HG03064 (cell line): ENCODE results near the gene COL18A1.

Source experiments
- ATAC-seq: cut with Tn5 transposase; IDR thresholded peaks from one replicate; pipeline ENCODE4 v1.9.1; 2021; ENCODE audit warnings: low read depth; ENCODE audit not compliant: unreplicated experiment

COL18A1 gene

DNA sequence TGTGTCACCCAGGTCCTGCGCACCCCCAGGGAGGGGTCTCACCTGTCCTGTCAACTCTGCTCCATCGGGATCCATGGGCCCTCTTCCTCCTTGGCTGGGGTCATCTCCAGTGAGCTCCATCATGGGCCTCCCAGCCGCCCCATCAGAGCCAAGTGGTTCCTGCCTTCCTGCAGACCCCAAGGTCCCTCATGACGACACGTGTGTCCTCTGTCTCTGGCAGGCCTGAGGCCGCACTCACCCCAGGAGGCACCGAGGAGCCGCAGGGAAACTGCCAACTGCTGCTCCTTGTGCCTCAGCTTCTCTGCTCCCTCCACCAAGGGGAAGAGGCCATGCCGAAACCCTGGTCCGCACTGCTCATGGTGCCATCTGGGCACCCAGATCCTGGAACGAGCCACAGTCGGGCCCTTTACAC lies 46.8 kb downstream of the COL18A1 start:
- no peak for ATAC-seq

DNA sequence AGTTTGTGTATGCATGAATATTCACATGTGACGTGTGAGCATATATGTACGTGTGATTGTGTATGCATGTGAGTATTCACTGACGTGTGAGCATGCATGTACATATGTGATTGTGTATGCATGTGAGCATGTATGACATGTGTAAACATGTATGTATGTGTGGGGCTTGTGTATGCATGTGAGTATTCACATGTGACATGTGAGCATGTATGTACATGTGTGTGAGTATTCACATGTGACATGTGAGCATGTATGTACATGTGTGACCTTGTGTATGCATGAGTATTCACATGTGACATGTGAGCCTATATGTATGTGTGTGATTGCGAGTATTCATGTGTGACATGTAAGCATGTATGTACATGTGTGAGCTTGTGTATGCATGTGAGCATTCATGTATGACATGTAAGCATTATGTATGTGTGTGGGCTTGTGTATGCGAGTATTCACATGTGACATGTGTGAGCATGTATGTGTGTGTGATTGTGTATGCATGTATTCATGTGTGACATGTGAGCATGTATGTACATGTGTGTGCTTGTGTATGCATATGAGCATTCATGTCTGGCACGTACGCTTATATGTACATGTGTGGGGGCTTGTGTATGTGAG lies 47.8 kb downstream of the COL18A1 start:
- no peak for ATAC-seq

DNA sequence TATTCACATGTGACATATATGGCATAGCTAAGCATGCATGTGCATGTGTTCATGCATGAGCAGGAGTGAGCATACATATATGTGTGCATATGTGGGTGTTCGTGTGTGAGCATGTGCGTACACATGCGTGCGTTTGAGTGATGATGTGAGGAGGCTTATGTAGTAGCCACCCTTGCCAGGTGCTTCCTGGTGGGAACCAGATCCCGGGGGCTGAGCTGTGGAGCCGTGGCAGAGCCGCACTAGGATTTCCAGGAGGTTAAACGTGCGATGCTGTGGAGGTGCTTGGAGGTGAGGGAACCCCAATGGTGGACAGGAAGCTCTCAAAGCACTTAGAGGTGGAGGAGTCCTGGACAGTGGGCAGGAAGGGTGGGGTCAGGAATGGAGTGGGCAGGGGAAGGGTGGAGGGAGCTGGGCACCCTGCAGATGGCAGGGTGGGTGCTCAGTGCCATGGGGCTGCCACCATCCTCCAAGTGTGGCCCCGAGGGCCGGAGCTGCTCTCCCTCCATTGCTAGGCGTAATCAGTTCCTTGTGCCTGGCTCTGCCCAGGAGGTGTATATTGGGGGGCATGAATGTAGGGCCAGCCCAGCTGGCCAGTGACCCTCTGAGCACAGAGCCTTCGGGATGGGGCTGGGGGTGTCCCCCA lies 48.5 kb downstream of the COL18A1 start:
- no peak for ATAC-seq

DNA sequence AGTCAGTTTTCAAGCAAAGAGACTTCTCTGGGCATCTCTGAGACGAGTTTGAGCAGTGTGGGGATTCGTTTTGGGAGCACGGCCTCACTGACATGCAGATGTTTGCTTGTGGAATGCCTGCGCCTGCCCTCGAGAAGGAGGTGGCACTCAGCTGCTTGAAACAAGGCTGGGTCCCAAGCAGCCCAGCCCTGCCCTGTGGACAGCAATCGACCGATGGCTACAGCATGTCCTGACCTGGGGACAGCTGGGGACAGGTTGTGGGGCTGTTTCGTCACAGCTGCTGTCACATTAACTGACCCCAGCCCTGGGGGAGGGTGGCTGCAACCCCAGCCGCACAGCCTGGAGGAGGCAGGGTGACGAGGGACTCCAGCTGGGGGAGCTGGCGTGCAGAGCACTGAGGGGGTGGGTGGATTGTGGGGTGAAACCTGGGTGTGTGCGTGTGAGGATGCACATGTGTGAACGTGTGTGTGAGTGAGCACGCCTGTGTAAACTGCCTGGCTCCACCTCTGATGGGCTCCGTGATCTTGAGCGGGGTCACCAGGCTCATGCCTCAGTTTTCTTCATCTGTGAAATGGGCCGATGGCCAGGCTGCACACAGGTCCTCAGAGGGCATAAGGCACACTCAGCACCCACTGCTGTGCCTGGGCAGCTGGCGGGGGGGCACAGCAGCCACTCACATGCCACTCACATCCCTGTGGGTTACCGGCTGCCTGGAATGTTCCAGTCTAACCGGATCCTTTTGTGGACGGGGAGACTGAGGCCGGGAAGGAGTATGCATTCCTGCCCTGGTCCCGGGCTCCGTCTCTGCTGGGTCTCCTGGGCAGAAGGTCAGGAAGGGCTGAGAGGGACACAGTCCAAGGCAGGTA lies 49.3 kb downstream of the COL18A1 start:
- no peak for ATAC-seq

DNA sequence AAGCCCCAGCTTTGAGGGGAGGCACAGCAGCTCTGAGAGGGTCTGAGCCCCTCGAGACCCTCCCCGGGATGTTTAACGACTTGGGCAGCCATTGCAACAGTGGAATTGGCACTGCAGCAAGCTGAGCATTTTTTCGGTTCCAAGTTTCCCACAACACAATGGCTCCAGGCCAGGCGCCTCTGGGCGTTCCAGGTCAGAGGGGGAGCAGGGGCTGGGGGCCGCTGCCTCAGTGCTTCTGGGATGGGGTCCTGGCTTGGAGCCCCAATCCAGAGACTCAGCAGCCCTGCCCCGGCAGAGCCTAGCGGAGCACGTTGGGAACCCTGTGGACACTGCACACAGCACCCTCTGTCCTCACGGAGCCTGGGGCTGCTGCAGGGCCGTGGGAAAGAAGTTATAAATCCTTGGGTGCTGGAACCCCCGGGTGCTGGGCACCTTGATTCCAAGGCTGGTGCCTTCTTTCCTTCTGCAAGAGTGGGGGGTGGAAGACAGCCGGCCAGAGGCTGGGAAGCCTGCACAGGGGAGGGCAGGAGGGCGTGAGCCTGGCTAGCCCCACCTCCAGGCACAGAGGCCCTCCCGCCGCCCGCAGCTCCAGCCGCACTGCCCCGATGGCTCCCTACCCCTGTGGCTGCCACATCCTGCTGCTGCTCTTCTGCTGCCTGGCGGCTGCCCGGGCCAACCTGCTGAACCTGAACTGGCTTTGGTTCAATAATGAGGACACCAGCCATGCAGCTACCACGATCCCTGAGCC lies 50.1 kb downstream of the COL18A1 start:
- ATAC-seq: no peak

DNA sequence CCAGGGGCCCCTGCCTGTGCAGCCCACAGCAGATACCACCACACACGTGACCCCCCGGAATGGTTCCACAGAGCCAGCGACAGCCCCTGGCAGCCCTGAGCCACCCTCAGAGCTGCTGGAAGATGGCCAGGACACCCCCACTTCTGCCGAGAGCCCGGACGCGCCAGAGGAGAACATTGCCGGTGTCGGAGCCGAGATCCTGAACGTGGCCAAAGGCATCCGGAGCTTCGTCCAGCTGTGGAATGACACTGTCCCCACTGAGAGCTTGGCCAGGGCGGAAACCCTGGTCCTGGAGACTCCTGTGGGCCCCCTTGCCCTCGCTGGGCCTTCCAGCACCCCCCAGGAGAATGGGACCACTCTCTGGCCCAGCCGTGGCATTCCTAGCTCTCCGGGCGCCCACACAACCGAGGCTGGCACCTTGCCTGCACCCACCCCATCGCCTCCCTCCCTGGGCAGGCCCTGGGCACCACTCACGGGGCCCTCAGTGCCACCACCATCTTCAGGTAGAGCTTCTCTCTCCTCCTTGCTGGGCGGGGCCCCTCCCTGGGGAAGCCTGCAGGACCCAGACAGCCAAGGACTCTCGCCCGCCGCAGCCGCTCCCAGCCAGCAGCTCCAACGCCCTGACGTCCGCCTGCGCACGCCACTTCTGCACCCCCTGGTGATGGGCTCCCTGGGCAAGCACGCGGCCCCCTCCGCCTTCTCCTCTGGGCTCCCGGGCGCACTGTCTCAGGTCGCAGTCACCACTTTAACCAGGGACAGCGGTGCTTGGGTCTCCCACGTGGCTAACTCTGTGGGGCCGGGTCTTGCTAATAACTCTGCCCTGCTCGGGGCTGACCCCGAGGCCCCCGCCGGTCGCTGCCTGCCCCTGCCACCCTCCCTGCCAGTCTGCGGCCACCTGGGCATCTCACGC lies 51.0 kb downstream of the COL18A1 start:
- no peak for ATAC-seq

DNA sequence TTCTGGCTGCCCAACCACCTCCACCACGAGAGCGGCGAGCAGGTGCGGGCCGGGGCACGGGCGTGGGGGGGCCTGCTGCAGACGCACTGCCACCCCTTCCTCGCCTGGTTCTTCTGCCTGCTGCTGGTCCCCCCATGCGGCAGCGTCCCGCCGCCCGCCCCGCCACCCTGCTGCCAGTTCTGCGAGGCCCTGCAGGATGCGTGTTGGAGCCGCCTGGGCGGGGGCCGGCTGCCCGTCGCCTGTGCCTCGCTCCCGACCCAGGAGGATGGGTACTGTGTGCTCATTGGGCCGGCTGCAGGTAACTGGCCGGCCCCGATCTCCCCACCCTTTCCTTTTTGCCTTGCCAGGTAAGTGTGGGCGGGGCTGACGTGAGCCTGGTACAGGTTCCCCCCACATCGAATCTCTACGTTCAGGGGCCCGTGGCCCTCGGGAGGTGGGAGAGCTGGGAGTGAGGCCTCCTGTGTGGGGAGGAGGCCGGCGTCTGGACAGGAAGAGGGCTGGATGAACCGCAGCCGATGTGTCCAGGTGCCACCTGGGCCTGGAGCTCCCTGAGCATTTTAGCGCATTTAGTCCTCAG lies 51.7 kb downstream of the COL18A1 start:
- ATAC-seq: no peak

DNA sequence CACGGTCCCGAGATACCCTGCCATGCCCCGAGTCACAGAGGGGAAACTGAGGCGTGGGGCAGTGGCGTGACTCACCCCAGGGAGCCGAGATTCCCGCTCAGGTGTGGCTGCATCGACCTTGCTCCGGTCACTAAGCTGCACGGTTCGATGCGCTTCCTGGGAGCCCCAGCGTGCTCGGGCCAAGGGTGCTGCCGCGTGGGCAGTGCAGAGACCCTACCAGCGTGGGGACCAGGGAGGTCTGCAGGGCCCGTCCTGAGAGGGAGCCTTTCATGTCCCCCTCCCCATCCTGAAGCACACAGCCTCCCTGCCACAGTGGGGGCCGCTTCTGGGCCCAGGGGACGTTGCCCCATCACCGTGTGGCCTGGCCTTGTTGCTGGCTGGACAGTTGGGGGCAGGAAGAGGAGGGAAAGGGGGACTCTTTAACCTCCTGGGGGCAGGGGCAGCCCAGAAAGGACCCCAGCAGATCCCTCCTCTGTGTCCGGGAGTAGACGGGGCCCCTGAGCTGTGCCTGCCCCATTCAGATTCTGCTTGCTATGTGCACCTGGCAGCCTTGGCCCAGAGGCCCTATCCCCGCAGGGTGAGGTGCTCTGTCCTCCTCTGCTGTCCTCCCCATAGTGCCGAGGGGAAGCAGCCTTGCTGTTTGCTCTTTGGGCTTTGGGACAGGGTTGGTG lies 52.3 kb downstream of the COL18A1 start:
- ATAC-seq: no peak

DNA sequence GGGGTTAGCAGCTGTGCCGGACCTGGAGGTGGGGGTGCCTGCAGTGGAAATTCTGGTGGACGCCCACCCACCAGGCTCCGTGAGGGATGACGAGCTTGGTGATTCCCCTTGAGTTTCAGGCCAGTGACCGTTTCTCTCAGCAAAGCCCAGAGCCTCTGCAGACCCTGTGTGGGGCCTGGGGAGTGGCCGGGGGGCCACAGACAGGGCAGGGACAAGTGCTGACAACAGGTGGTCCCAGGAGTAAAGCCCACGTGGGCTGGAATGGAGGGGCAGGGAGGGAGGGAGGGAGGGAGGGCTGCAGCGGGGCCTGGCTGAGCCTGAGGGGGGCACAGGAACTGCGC lies 52.8 kb downstream of the COL18A1 start:
- no peak for ATAC-seq

DNA sequence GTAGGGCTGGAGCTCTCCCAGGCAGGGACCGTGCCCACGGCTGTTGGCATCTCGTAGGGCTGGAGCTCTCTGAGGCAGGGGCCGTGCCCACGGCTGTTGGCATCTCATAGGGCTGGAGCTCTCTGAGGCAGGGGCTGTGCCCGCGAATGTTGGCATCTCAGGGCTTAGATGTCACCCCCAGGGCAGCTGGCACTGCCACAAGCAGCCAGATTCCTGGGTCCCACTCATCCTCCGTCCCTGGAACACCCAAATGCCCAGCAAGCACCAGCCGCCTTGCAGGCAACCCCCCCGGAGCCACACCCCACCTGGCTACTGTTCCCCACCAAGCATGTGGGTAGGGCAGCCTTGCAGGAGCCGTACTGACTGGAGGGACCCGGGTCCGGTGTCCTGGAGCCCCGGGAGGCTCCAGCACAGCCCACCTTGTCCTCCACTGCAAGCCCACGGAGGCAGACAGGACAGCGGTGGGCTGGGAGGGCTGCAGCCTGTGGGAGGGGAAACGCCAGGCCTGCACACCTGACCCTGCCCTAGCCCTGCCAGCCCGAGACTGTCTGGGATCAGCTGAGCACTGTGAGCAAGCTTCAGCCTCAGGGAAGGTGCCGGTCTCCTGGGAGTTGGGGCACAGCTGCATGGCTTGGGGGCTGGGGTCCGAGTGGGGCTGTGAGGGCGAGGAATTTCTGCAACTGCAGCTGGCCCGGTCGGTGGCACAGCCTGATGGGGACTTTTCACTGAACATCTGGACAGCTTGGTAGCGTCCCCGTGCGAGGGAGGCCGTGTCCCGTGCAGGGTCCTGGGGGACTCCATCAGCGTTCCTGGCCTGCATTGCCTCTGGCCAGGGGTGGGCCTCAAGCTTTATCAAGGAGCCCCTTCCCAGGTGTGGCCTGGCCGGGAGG lies 53.6 kb downstream of the COL18A1 start:
- no peak for ATAC-seq

DNA sequence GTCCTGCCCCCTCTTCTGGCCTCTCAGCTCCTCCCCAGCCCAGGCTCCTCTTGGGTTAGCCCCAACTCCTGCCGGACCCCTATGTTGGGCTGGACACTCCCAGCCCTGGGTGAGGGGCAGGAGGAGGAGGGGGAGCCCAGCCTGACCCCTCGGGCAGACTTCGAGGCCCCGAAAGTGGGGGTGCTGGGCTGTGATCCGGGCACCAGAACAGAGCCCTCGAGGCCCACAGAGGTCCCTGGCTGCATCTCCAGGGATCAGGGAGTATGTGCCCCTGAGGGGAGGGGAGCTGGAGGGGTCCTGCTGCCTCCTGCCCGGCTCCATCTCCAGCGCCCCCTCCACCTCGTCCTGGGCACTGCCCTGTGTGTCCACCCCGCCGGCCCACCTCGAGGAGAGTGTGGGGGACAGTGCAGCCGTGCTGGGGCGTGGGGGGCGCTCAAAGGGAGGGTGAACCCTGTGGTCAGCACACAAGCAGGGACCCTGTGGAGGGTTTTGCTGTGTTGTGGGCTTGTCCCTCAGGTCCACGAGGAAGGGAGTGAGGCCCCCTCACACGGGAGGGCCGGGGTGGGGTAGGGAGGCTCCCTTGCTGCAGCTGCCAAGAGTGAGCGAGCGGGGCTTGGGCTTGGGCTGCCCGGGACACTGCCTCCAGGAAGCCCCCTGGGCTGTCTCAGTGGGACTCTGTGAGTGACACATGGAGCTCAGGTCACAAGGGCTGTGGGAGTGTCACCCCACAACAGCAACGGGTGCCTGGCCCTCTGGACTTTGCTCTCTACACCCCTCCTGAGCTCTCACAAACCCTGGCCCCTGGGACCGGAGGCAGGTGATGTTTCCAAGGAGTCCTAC lies 54.4 kb downstream of the COL18A1 start:
- ATAC-seq: no peak

DNA sequence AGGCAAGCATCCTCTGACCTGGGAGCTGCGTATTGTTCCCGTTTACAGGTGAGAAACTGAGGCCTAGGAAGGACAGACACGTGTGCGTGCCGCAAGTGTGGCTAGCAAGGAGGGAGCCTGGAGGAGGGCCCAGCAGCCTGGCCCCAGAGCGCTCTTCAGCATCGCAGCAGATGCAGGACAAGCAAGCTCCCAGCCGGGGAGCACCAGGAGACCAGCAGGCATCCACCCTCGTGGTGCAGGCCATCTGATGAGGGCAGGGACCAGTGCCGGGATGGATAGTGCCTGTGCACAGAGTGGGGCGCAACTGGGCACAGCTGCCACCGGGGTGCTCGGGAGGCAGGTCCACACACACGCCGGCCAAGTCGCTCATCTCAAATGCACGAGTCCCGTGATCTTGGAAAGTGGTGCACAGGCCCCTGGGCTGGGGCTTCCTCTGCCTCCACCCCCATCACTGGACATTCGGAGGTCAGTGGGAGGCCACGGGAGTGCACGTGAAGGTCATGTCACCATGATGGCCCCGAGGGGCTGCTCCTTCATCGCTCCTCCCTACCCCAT lies 55.1 kb downstream of the COL18A1 start:
- ATAC-seq: no peak

DNA sequence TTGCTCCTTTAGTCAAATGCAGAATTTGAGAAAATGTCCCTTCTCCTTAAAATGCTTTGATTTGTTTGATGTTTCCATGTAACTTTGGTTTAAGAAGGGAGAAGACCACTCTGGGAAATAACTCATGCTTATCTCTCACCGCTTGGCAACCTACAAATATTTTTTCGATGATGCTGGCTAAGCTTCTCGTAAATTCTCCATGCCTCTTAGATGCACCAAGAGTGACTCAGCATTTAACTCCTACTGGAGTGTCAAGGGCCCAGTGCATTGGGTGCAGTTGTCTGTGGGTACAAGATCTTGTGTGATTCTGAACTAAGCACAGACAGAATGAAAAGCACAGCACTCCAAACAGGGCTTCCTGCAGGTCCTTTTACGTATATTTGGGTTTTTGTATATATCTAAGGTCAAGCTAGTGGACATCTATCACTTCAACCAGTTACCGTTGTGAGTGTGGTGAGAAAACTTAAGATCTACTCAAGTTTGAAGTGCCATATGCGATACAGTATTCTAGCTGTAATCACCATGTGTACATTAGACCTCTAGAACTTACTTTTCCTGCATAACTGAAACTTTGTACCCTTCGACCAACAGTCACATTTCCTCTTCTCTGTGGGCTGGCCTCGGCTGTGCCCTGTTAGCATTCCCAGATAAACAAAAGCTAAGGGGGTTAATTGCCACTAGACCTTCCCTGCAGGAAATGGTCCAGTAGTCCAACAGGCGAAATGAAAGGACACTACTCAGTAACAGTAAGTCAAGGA lies 55.8 kb downstream of the COL18A1 start:
- no peak for ATAC-seq

DNA sequence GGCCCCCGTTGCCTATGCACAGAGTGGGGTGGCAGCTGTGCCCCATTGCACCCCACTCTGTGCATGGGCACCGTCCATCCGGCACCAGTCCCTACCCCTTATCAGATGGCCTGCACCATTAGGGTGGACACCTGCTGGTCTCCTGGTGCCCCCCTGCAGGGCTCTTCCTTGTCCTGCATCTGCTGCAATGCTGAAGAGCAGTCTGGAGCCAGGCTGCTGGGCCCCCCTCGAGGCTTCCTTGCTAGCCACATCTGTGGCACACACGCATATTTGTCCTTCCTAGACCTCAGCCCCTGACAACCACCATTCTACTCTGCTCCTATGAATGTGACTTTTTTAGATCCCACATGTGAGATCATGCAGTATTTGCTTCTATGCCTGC lies 56.4 kb downstream of the COL18A1 start:
- ATAC-seq: no peak

DNA sequence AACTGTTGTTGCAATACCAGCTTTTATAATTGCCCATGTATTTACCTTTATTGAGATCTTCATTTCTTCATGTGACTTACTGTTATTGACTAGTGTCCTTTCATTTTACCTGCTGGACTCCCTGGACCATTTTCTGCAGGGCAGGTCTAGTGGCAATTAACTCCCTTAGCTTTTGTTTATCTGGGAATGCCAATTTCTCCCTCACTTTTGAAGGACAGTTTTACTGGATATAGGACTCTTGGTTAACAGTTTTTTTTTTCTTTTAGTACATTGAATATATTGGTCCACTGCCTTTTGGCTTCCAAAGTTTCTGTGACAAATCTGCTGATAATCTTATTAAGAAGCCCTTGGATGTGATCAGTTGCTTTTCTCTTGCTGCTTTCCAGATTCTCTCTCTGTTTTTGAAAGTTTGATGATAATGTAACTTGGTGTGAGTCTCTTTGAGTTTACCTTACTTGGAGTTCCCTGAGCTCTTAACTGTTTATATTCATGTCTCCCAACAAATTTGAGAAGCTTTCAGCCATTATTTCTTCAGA lies 56.9 kb downstream of the COL18A1 start:
- no peak for ATAC-seq

DNA sequence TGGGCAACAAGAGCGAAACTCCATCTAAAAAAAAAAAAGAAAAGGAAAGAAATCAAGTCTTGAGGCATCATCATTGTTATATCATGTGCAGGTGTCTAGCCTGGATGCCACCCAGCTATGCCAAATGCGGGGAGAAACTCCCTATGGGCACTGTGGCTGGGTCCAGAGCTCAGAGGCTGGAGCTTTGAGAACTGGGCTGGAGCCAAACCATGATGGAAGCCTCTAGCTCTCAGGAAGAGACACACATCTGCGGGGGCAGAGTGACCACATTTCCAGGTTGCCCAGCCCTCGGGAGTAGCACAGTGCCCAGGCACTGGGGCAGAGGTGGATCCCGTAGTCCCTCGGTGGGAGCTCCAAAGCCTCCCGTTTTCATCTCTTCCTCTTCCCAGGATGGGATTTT lies 58.9 kb downstream of the COL18A1 start:
- no peak for ATAC-seq
